LNCAP (cell line): ENCODE measurements around the gene FRZB.

Source experiments
- CTCF ChIP-seq: fragments of 450-650 bp; IDR thresholded peaks from 2 replicates; pipeline ENCODE4 v1.5.1; 2017; ENCODE audit warnings: mild to moderate bottlenecking

FRZB gene

GRCh38 chr2:182866095-182866460, 359 bp downstream of the FRZB start:
- TF ChIP-seq CTCF = no peak

- no peak for TF ChIP-seq CTCF
Observed at GRCh38 chr2:182864949-182865570, 1.4 kb downstream of the FRZB start.

- no peak for TF ChIP-seq CTCF
Observed at GRCh38 chr2:182863642-182864041, 2.8 kb downstream of the FRZB start.

- TF ChIP-seq CTCF = no peak
Observed at GRCh38 chr2:182862091-182862490, 4.3 kb downstream of the FRZB start.

GRCh38 chr2:182860858-182861257, 5.6 kb downstream of the FRZB start:
- TF ChIP-seq CTCF = no peak

GRCh38 chr2:182858671-182859070, 7.8 kb downstream of the FRZB start:
- TF ChIP-seq CTCF = no peak

- no peak for TF ChIP-seq CTCF
Observed at GRCh38 chr2:182855376-182855775, 11.1 kb downstream of the FRZB start.
